ACHN (cell line): ENCODE results near the gene N4BP3.

Source experiments
- DNase-seq: peaks from one replicate; pipeline ENCODE4 v3.0.0-alpha.2; 2015
- in situ Hi-C: cut with HindIII; loops from 2 replicates; pipeline ENCODE4 v1.10.0; 2017; ENCODE audit warnings: low sequenced_read_pairs, low pct_ligation_motif_present, low pct_unique_long_range_greater_than_20kb

Gene N4BP3

DNA sequence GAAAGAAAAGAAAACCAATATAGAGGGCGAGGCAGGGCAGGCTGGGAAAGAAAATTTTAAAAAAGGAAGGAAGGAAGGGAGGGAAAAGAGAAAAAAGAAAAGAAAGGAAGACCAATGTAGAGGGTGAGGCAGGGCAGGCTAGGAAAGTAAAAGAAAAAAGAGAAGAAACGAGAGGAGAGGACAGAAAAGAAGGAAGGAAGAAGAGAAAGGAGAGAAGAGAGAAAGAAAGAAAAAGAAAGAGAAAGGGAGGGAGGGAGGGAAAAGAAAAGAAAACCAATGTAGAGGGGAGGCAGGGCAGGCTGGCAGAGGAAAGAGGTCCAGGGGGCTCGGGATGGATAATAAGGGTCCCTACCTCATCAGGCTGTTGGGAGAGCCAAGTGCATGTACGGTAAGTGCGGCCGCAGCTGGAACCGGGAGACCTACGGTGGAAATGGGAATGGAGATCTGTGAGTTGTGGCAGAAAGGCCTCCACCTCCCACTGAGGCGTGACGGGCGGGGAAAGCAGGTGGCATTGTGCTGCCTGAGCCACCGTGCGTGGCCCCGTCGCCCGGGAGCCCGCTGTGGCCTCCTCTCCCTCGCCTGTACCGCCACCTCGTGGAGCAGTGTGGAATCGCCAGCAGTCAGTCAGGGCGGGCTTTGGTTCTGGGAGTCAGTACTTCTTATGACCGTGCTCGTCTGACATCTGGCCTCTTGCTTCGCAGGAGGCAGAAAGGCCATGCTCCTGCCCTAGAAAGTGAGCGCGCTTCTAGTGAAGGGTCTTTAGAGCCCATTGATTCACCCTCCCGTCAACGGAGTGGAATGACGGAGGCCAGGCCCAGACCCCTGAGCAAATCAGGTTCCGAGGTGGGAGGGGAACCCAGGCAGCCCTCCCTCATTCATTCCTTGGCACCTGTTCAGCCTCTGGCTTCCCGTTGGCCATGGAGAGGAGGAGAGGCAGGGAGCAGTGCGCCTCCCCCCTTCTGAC is 50.7 kb downstream of the N4BP3 start:
- in situ Hi-C loops, result no loop called here
- peak; percentile 71 for DNase-seq

DNA sequence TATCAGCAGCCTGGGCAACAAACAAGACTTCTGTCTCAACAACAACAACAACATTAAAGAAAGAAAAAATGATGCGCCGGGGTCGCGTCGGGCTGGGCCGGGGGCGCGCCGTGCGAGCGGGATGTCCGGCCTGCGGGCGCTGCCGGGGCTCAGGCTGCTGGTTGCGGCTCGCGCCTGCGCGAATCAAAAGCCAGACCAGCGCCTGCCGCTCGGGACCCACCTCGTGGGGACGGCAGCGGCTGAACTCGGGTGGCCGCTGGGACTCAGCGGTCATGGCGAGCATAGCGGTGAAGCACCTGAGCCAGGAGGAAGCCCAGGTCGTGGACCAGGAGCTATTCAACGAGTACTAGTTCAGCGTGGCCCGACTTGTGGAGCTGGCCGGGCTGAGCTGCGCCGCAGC is 52.2 kb downstream of the N4BP3 start:
- in situ Hi-C loops, result no loop called here
- DNase-seq, result no peak

DNA sequence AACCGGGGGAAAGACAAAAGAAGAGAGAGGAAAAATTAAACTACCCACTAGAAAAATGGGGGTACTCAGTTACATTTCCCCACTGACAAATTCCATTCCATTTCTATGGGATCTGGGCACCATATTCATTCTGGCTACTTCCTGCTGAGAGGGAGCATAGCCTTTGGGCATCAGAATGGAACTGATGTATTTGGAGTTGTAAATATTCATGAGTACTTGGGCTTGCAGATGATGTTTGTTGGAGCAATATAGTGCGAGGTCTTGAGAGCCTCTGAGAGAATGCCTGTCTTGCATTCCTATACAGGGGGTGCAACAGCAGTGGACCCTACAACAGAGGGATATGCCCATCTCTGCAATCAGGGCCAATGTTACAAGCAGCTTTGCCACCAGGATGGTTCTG is 57.1 kb downstream of the N4BP3 start:
- in situ Hi-C loops, result no loop called here
- no peak for DNase-seq

DNA sequence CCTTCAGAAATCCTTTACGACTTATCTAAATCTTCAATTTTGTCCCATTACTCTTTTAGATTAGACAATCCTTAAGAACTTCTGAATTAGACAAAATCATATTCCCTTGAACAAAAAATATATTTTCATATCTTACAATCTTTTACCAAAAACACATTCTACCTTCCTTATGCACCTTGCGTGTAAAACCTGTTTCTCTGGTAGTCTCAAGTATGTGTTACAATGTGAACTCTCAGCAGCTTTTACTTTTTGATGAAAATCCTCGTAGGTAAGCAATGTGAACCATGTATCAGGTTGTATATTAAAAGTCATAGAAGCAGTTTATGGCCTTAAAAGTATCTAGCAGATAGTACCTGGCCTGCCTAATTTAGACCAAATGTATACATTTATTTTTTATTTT is 61.1 kb downstream of the N4BP3 start:
- DNase-seq, result no peak
- in situ Hi-C loops, result no loop called here
